Endothelial cell (in vitro differentiated cells): ENCODE results near the gene ACYP1. TPM values are rescaled to one million over a fixed set of nuclear protein-coding genes. Genes with fewer than 3 reads are reported as not detected.
A peak's percentile ranks its signal among the peaks of the same experiment; 100 is the strongest.

Experiments
- DNase-seq: peaks from one replicate; pipeline ENCODE4 v3.0.0; 2021; ENCODE audit warnings: low spot score
- H3K27ac Mint-ChIP-seq: one replicate; pipeline ENCODE4 v1.8.0; 2021; ENCODE audit warnings: mixed read lengths, inconsistent platforms; ENCODE audit not compliant: unreplicated experiment
- H3K27me3 Mint-ChIP-seq: one replicate; pipeline ENCODE4 v1.8.0; 2021; ENCODE audit warnings: mild to moderate bottlenecking, moderate library complexity, mixed read lengths, inconsistent platforms; ENCODE audit not compliant: unreplicated experiment
- H3K36me3 Mint-ChIP-seq: one replicate; pipeline ENCODE4 v1.8.0; 2021; ENCODE audit warnings: mild to moderate bottlenecking, low read depth, mixed read lengths, inconsistent platforms; ENCODE audit not compliant: unreplicated experiment
- H3K4me1 Mint-ChIP-seq: one replicate; pipeline ENCODE4 v1.8.0; 2021; ENCODE audit warnings: mild to moderate bottlenecking, mixed read lengths, inconsistent platforms; ENCODE audit not compliant: unreplicated experiment
- H3K4me3 Mint-ChIP-seq: one replicate; pipeline ENCODE4 v1.8.0; 2021; ENCODE audit warnings: mild to moderate bottlenecking, mixed read lengths, inconsistent platforms; ENCODE audit not compliant: unreplicated experiment
- H3K9me3 Mint-ChIP-seq: one replicate; pipeline ENCODE4 v1.8.0; 2021; ENCODE audit warnings: mixed read lengths, inconsistent platforms; ENCODE audit not compliant: unreplicated experiment
- CTCF ChIP-seq: fragments of 200-600 bp; sonication (generic); IDR thresholded peaks from one replicate; pipeline ENCODE4 v1.5.0; 2021; ENCODE audit warnings: antibody characterized with exemption; ENCODE audit not compliant: unreplicated experiment
- total RNA-seq: library from RNA; stranded (reverse); fragmentation: NEBNext Ultra II Directional; extraction: Animal tissue kit (Norgen Biotek cat#: 25700); gene quantifications from one replicate; pipeline ENCODE4 v1.2.1, GENCODE V29; 2021; ENCODE audit not compliant: unreplicated experiment

ACYP1 gene
- total RNA-seq, 1 donor from 2014 or later, result 5.8 TPM

- H3K36me3 Mint-ChIP-seq, result no peaks in the 10 kb centered on the region
- peaks cover 12% of the 10 kb centered on the region for H3K4me1 Mint-ChIP-seq
- no peaks in the 10 kb centered on the region for H3K9me3 Mint-ChIP-seq
- DNase-seq, result no peak
- TF ChIP-seq CTCF, result no peak
- peaks cover 4% of the 10 kb centered on the region for H3K27me3 Mint-ChIP-seq
- H3K4me3 Mint-ChIP-seq, result no peak overlapping the region
- H3K27ac Mint-ChIP-seq, result no peak overlapping the region
These were observed 2.9 kb upstream of the ACYP1 start for GRCh38 chr14:75066691-75067090.

DNA sequence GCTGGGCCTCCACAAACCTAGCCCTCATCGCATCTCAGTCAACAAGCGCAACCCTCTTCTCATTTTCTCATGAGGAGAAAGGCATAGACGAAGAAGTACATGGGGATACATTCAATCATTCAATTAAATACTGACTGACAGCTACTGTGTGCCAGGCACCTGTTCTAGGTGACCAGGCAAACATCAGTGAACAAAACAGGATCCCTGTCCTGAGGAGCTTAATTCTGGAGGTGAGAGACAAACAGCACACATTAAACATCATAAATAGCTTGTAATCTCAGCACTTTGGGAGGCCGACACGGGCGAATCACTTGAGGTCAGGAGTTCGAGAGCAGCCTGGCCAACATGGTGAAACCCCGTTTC is 362 bp upstream of the ACYP1 start:
- Mint-ChIP-seq H3K4me1 (peaks cover 10% of the 10 kb centered on the region), H3K9me3 (no peaks in the 10 kb centered on the region), H3K36me3 (no peaks in the 10 kb centered on the region)

GRCh38 chr14:75063013-75063412 is 811 bp downstream of the ACYP1 start:
- Mint-ChIP-seq H3K27me3 (no peaks in the 10 kb centered on the region), H3K36me3 (no peaks in the 10 kb centered on the region), H3K9me3 (no peaks in the 10 kb centered on the region), H3K27ac (no peak overlapping the region), H3K4me3 (peak overlapping the region; percentile 98), H3K4me1 (peaks cover 10% of the 10 kb centered on the region)
- no peak for DNase-seq
- no peak for TF ChIP-seq CTCF

More for the DNA sequence above, 362 bp upstream of the ACYP1 start:
- no peak for DNase-seq
- no peak for TF ChIP-seq CTCF
- H3K4me3 Mint-ChIP-seq, result peak overlapping the region; percentile 98
- no peaks in the 10 kb centered on the region for H3K27me3 Mint-ChIP-seq
- H3K27ac Mint-ChIP-seq, result no peak overlapping the region

- Mint-ChIP-seq H3K27ac (no peak overlapping the region), H3K36me3 (no peaks in the 10 kb centered on the region), H3K4me1 (peaks cover 10% of the 10 kb centered on the region), H3K27me3 (no peaks in the 10 kb centered on the region), H3K4me3 (no peak overlapping the region), H3K9me3 (no peaks in the 10 kb centered on the region)
- no peak for DNase-seq
- TF ChIP-seq CTCF, result no peak
These were observed 3.4 kb downstream of the ACYP1 start for GRCh38 chr14:75060420-75060819.

- H3K27ac Mint-ChIP-seq, result no peak overlapping the region
- H3K4me1 Mint-ChIP-seq, result peaks cover 10% of the 10 kb centered on the region
- no peak overlapping the region for H3K4me3 Mint-ChIP-seq
These were observed 4.2 kb downstream of the ACYP1 start for GRCh38 chr14:75059642-75060041.

More at GRCh38 chr14:75059642-75060041, 4.2 kb downstream of the ACYP1 start:
- Mint-ChIP-seq H3K36me3 (no peaks in the 10 kb centered on the region), H3K27me3 (no peaks in the 10 kb centered on the region), H3K9me3 (no peaks in the 10 kb centered on the region)
- DNase-seq, result no peak
- TF ChIP-seq CTCF, result no peak
